ENCODE measurements around the gene EXD3.
"Not testable (repeated sequence)": the region's sequence is repeated elsewhere in the genome, so short reads cannot be mapped to it uniquely, and the experiment has no call there.

The EXD3 gene

GRCh38 chr9:137262173-137262908, 160.6 kb downstream of the EXD3 start:
- DNase-seq (ENCODE audit: low spot score) = not testable (repeated sequence)
